SK-N-MC (cell line): ENCODE measurements around the gene SV2C.

Experiments used
- EZH2 ChIP-seq: fragments of 200-600 bp; sonication (generic); IDR thresholded peaks from one replicate; pipeline ENCODE4 v1.6.1; 2017; ENCODE audit warnings: antibody characterized with exemption
- POLR2AphosphoS5 ChIP-seq: IDR thresholded peaks from 2 replicates; pipeline ENCODE4 v1.6.1; 2012; ENCODE audit warnings: mild to moderate bottlenecking, low read depth, low read length, borderline replicate concordance

DNA sequence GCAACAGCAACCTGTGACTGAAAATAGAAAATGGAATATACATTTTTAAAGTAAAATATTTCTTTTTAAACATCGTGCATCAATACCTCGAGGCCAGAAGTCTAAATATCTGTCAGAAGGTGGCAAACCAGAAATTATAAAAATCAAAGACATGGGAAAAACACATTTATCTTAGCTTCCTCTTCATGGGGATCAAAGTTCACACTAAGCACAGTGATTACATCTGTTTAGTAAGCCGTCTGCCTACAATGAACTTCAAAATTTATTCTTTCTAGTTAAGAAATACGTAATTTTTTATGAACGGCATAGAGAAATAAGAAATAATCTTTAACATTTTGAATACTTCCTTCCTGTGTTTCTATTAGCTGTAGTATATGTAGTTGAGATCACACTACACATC, 17.9 kb upstream of the SV2C start:
- TF ChIP-seq EZH2 (no peak), POLR2AphosphoS5 (no peak)
